ENCODE results near the gene MDH2. TPM values are rescaled to one million over a fixed set of nuclear protein-coding genes. Genes with fewer than 3 reads are reported as not detected.
"Not testable (repeated sequence)": the region's sequence is repeated elsewhere in the genome, so short reads cannot be mapped to it uniquely, and the experiment has no call there.

The MDH2 gene
- total and polyA plus RNA-seq, 2 donors (not counting 1 experiment from before 2014, with no cell fraction given): 49.4 to 90.7 TPM

GRCh38 chr7:76016191-76016947 is 31.5 kb upstream of the MDH2 start:
- Histone ChIP-seq H3K4me1 (ENCODE audit: control insufficient read depth, extremely low read depth, insufficient read depth, low read length) (peaks cover 6% of the 10 kb centered on the region), H3K36me3 (ENCODE audit: control insufficient read depth, insufficient read depth, low read length) (no peaks in the 10 kb centered on the region), H3K9me3 (ENCODE audit: control insufficient read depth, insufficient read depth, low read depth, low read length) (no peaks in the 10 kb centered on the region), H4K20me1 (ENCODE audit: control insufficient read depth, extremely low read depth, insufficient read depth, low read length) (no peaks in the 10 kb centered on the region), H3K4me2 (ENCODE audit: extremely low read depth, insufficient read depth, low read length) (no peak overlapping the region), H3K27ac (ENCODE audit: insufficient read depth, low read length) (no peak overlapping the region), H3K9ac (ENCODE audit: insufficient read depth, low read length) (no peak overlapping the region), H2AFZ (ENCODE audit: low read length) (no peak overlapping the region), H3K79me2 (ENCODE audit: control insufficient read depth, insufficient read depth, low read length) (no peaks in the 10 kb centered on the region), H3K4me3 (replicated peaks in 1 of 4; ENCODE audit: control extremely low read depth in 1 of 4, insufficient read depth in 1 of 4, low read depth in 3 of 4, low read length in 4 of 4) (no peak overlapping the region), H3K27me3 (ENCODE audit: control insufficient read depth, insufficient read depth, low read length) (no peaks in the 10 kb centered on the region)
- no peak for TF ChIP-seq CTCF (conservative IDR thresholded peaks at IDR 0.05 in 1 of 2, IDR thresholded peaks at IDR 0.05 in 1 of 2; ENCODE audit: low read depth in 1 of 2, low read length in 2 of 2)
- TF ChIP-seq EZH2 (IDR thresholded peaks at IDR 0.05; ENCODE audit: low read length, missing control alignments): no peak
- peak; percentile 14 to 81 for DNase-seq (ENCODE audit: low read depth in 2 of 2)

DNA sequence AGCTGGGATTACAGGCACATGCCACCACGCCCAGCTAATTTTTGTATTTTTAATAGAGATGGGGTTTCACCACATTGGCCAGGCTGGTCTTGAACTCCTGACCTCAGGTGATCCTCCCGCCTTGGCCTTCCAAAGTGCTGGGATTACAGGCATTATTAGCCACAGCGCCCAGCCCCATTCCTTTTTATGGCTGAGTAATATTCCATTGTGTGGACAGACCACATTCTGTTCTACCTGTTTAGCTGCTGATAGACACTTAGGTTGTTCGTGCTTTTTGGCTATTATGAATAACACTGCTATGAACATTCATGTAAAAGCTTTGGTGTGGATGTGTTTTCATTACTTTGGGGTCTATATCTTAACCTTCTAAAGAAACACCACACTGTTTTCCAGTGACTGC is 29.4 kb upstream of the MDH2 start:
- not testable (repeated sequence) for DNase-seq (ENCODE audit: low read depth in 2 of 2); H3K27me3 ChIP-seq (ENCODE audit: control insufficient read depth, insufficient read depth, low read length); H3K9me3 ChIP-seq (ENCODE audit: control insufficient read depth, insufficient read depth, low read depth, low read length); H3K4me2 ChIP-seq (ENCODE audit: extremely low read depth, insufficient read depth, low read length); H3K36me3 ChIP-seq (ENCODE audit: control insufficient read depth, insufficient read depth, low read length); H4K20me1 ChIP-seq (ENCODE audit: control insufficient read depth, extremely low read depth, insufficient read depth, low read length); H3K79me2 ChIP-seq (ENCODE audit: control insufficient read depth, insufficient read depth, low read length); H3K4me3 ChIP-seq (replicated peaks in 1 of 4; ENCODE audit: control extremely low read depth in 1 of 4, insufficient read depth in 1 of 4, low read depth in 3 of 4, low read length in 4 of 4); H3K27ac ChIP-seq (ENCODE audit: insufficient read depth, low read length); H2AFZ ChIP-seq (ENCODE audit: low read length); H3K4me1 ChIP-seq (ENCODE audit: control insufficient read depth, extremely low read depth, insufficient read depth, low read length); H3K9ac ChIP-seq (ENCODE audit: insufficient read depth, low read length)

DNA sequence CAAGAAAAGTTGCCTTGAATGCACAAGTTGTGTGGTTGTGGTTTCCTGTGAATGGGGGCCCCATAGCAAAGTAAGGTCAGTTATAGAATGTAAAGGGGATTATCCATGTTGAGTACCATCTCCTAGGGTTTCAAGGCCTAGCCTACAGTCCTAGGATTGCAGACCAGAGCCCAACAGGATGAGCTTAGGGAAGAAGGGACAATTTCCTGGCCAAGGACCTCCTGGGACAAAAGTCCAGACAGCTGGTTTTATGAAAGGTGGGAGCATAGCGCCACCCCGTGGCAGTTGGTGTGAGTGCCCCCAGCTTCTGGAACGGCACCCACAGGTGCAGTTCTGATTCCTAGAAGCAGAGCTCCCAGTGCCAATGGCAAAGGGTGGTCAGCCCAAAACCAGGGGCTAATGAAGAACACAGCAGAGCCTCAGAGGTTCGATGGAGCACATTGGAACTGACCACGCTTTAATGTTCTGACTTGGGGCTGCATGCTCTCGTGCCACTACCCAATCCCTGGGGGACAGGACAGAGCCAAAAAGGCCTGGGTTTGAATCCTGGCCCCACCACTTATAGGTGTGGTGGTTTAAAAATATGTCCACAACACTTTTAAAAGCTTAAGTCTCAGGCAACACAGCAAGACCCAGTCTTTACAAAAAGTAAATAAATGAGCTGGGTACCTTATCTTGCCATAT is 27.7 kb upstream of the MDH2 start:
- peak; percentile 35 to 67 for DNase-seq (ENCODE audit: low read depth in 2 of 2)
- H3K27ac ChIP-seq (ENCODE audit: insufficient read depth, low read length): no peak overlapping the region
- H3K4me1 ChIP-seq (ENCODE audit: control insufficient read depth, extremely low read depth, insufficient read depth, low read length): no peaks in the 10 kb centered on the region
- H3K36me3 ChIP-seq (ENCODE audit: control insufficient read depth, insufficient read depth, low read length): no peaks in the 10 kb centered on the region
- H3K9me3 ChIP-seq (ENCODE audit: control insufficient read depth, insufficient read depth, low read depth, low read length): no peaks in the 10 kb centered on the region
- H3K4me2 ChIP-seq (ENCODE audit: extremely low read depth, insufficient read depth, low read length): no peak overlapping the region
- no peak overlapping the region for H3K4me3 ChIP-seq (replicated peaks in 1 of 4; ENCODE audit: control extremely low read depth in 1 of 4, insufficient read depth in 1 of 4, low read depth in 3 of 4, low read length in 4 of 4)
- TF ChIP-seq CTCF (conservative IDR thresholded peaks at IDR 0.05 in 1 of 2, IDR thresholded peaks at IDR 0.05 in 1 of 2; ENCODE audit: low read depth in 1 of 2, low read length in 2 of 2) (peak; percentile 90 to 92), EZH2 (IDR thresholded peaks at IDR 0.05; ENCODE audit: low read length, missing control alignments) (no peak)
- H3K9ac ChIP-seq (ENCODE audit: insufficient read depth, low read length): no peak overlapping the region
- H3K79me2 ChIP-seq (ENCODE audit: control insufficient read depth, insufficient read depth, low read length): no peaks in the 10 kb centered on the region
- H3K27me3 ChIP-seq (ENCODE audit: control insufficient read depth, insufficient read depth, low read length): no peaks in the 10 kb centered on the region
- no peak overlapping the region for H2AFZ ChIP-seq (ENCODE audit: low read length)
- H4K20me1 ChIP-seq (ENCODE audit: control insufficient read depth, extremely low read depth, insufficient read depth, low read length): no peaks in the 10 kb centered on the region

Data from fibroblast of lung (primary cell).